Common myeloid progenitor, CD34-positive (primary cell): ENCODE measurements around the gene KBTBD8.

Source experiments
- CTCF ChIA-PET: fragments of 350-600 bp; sonication (Branson Sonifier 250); formaldehyde crosslinking; loops from one replicate; lab custom pipeline; 2021; ENCODE audit warnings: antibody characterized with exemption; lab: Charles Lee
- POLR2A ChIA-PET: fragments of 350-600 bp; sonication (Branson Sonifier 250); formaldehyde crosslinking; loops from one replicate; lab custom pipeline; 2021; ENCODE audit warnings: antibody characterized with exemption; lab: Charles Lee
- DNase-seq, 3 donors: peaks; one replicate each; pipeline versions ENCODE4 v3.0.0 to v3.0.0-alpha.2; 2013
- H3K27ac ChIP-seq, 2 experiments: 1 replicate in 1 of 2; 2 replicates in 1 of 2; pipeline ENCODE4 v1.7.0; 2013; ENCODE audit warnings: inconsistent platforms in 2 of 2, low read length in 2 of 2, mild to moderate bottlenecking in 2 of 2, low read depth in 1 of 2, moderate library complexity in 1 of 2; ENCODE audit not compliant: severe bottlenecking in 2 of 2, insufficient read depth in 1 of 2, poor library complexity in 1 of 2
- H3K27me3 ChIP-seq, 5 experiments: replicated peaks in 2 of 5; 1 replicate in 3 of 5; 2 replicates in 2 of 5; pipeline versions ENCODE4 v1.6.1 to v1.7.0; 2013; ENCODE audit warnings: low read length in 4 of 5, mild to moderate bottlenecking in 2 of 5, moderate library complexity in 2 of 5, inconsistent platforms in 1 of 5; ENCODE audit not compliant: insufficient read depth in 5 of 5, control insufficient read depth in 4 of 5
- H3K36me3 ChIP-seq, 4 experiments: 1 replicate in 2 of 4; 2 replicates in 2 of 4; pipeline versions ENCODE4 v1.6.1 to v1.7.0; 2013; ENCODE audit warnings: low read length in 3 of 4, control low read depth in 1 of 4, mild to moderate bottlenecking in 1 of 4; ENCODE audit not compliant: control insufficient read depth in 4 of 4, insufficient read depth in 4 of 4
- H3K4me1 ChIP-seq, 4 experiments: 1 replicate in 3 of 4; 2 replicates in 1 of 4; pipeline versions ENCODE4 v1.6.1 to v1.7.1; 2013; ENCODE audit warnings: low read length in 3 of 4, mild to moderate bottlenecking in 3 of 4, control low read depth in 1 of 4, inconsistent platforms in 1 of 4, moderate library complexity in 1 of 4; ENCODE audit not compliant: control insufficient read depth in 4 of 4, insufficient read depth in 4 of 4; ENCODE audit errors: control extremely low read depth in 1 of 4
- H3K4me3 ChIP-seq, 7 experiments: 1 replicate in 4 of 7; 2 replicates in 3 of 7; pipeline versions ENCODE4 v1.5.1 to v1.7.0; 2013; ENCODE audit warnings: mild to moderate bottlenecking in 7 of 7, low read length in 6 of 7, moderate library complexity in 6 of 7, inconsistent platforms in 2 of 7, low read depth in 2 of 7, control low read depth in 1 of 7; ENCODE audit not compliant: insufficient read depth in 4 of 7, control insufficient read depth in 1 of 7; ENCODE audit errors: extremely low read depth in 1 of 7
- H3K9me3 ChIP-seq, 5 experiments: 1 replicate in 4 of 5; 2 replicates in 1 of 5; pipeline versions ENCODE4 v1.6.1 to v1.7.1; 2013; ENCODE audit warnings: low read length in 4 of 5, mild to moderate bottlenecking in 2 of 5, inconsistent platforms in 1 of 5, low read depth in 1 of 5, moderate library complexity in 1 of 5; ENCODE audit not compliant: control insufficient read depth in 4 of 5, insufficient read depth in 2 of 5; ENCODE audit errors: control extremely low read depth in 1 of 5
- WGBS: methylation state at CpG from one replicate; pipeline ENCODE4 v1.1.5; 2013; ENCODE audit not compliant: insufficient coverage; 5-methylcytosine and 5-hydroxymethylcytosine counted together

Gene KBTBD8

GRCh38 chr3:67048067-67048714, 50.1 kb downstream of the KBTBD8 start:
- ChIA-PET POLR2A (interaction anchor here (0.6 kb wide), 1 partner anchor 1752 kb away, joined by 3 read pairs; no protein-coding TSS in a partner anchor), CTCF (interaction anchor here (1.2 to 1.7 kb wide), 3 partner anchors 66 to 114 kb away, joined by 4 to 5 read pairs (median 5); no protein-coding TSS in a partner anchor)
- Histone ChIP-seq H3K4me3 (no peak overlapping the region), H3K36me3 (no peaks in the 10 kb centered on the region), H3K27ac (no peak overlapping the region), H3K27me3 (no peaks in the 10 kb centered on the region), H3K4me1 (peaks cover 0 to 4% (median 2%) of the 10 kb centered on the region in 4 experiments), H3K9me3 (no peaks in the 10 kb centered on the region)
- peak in 2 of 3 donors; percentile 15 to 46 for DNase-seq
- WGBS: 89% methylated on average over 1 of the region's 2 CpGs

- Histone ChIP-seq H3K36me3 (no peaks in the 10 kb centered on the region), H3K27me3 (no peaks in the 10 kb centered on the region), H3K9me3 (no peaks in the 10 kb centered on the region), H3K4me1 (peaks cover 0 to 4% (median 2%) of the 10 kb centered on the region in 4 experiments), H3K4me3 (no peak overlapping the region), H3K27ac (no peak overlapping the region)
- 96% methylated on average over 3 of the region's 3 CpGs for WGBS
- no peak for DNase-seq
- ChIA-PET CTCF (interaction anchor here (1.7 kb wide), 1 partner anchor 115 kb away, joined by 4 read pairs; no protein-coding TSS in a partner anchor), POLR2A (no interaction called here)
Measured at GRCh38 chr3:67048715-67049074, 50.6 kb downstream of the KBTBD8 start.

- Histone ChIP-seq H3K4me3 (no peak overlapping the region), H3K27me3 (no peaks in the 10 kb centered on the region), H3K27ac (no peak overlapping the region), H3K4me1 (no peaks in the 10 kb centered on the region), H3K36me3 (no peaks in the 10 kb centered on the region), H3K9me3 (peaks cover 0 to 7% (median 3%) of the 10 kb centered on the region in 5 experiments)
- DNase-seq: no peak
- WGBS: no CpG with 5 or more reads among the region's 2 CpGs
- POLR2A ChIA-PET: no interaction called here
- CTCF ChIA-PET: no interaction called here
Measured at GRCh38 chr3:67059443-67059842, 61.3 kb downstream of the KBTBD8 start.
